ENCODE data around the gene RBFOX2.

GRCh38 chr22:35840302-35840739 lies 188.3 kb downstream of the RBFOX2 start:
- TF ChIP-seq, protein P1, sequence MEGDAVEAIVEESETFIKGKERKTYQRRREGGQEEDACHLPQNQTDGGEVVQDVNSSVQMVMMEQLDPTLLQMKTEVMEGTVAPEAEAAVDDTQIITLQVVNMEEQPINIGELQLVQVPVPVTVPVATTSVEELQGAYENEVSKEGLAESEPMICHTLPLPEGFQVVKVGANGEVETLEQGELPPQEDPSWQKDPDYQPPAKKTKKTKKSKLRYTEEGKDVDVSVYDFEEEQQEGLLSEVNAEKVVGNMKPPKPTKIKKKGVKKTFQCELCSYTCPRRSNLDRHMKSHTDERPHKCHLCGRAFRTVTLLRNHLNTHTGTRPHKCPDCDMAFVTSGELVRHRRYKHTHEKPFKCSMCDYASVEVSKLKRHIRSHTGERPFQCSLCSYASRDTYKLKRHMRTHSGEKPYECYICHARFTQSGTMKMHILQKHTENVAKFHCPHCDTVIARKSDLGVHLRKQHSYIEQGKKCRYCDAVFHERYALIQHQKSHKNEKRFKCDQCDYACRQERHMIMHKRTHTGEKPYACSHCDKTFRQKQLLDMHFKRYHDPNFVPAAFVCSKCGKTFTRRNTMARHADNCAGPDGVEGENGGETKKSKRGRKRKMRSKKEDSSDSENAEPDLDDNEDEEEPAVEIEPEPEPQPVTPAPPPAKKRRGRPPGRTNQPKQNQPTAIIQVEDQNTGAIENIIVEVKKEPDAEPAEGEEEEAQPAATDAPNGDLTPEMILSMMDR (IDR thresholded peaks at IDR 0.05; ENCODE audit: low read depth, low read length), result no peak
- TF ChIP-seq EZH2phosphoT487 (IDR thresholded peaks at IDR 0.05; ENCODE audit: low read depth), result no peak

Measured in OCI-LY3 (cell line).